Measurements from ENCODE around the gene BIRC2. TPM values are rescaled to one million over a fixed set of nuclear protein-coding genes. Genes with fewer than 3 reads are reported as not detected.

The BIRC2 gene
- total and polyA plus RNA-seq, 2 donors from 2014 or later = 34.0 to 42.4 TPM

DNA sequence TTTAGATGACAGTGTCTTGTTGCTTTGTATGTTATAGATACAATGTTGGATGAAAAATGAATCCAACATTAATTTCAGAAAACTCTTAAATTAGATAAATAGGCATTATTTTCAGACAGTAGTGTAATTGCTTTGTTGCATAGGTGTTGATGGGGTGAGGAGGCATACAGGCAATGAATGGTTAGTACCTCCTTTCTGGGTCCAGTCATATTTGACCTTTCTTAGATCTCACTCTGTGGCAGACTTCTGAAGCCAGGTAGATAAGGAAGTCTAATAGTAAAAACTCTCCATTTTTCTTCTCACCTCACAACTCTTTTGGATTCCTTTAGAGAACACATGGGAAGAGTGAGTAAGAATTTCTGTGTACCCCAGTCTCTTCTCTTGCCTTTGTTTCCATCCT lies 31.8 kb downstream of the BIRC2 start:
- peaks cover 4 to 58% (median 23%) of the 10 kb centered on the region in 3 donors for H3K36me3 ChIP-seq (ENCODE audit: control insufficient read depth in 2 of 3, insufficient read depth in 3 of 3, low read length in 3 of 3)
- no peak for FAIRE-seq
- intact Hi-C loops (cut with DNase I) = no loop called here

DNA sequence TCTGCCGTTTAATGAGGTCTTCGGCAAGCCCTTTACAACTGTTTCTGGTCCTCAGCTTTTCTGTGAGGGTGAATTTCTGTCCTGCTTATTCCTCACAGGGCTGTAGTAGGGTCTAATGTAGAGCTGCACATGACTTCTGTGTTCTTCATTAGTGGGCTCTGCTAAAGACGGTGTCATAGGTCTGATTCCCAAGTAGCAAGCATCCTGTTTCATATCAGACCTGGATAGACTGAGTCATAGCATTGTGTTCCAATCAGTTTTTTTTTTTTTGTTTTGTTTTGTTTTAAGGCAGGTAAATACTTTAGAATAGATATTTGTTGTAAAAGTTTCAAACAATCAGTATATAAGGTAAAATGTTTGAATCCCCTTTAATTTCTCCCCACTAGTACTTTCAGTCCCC lies 35.4 kb downstream of the BIRC2 start:
- H3K9me3 ChIP-seq (ENCODE audit: control insufficient read depth in 2 of 3, insufficient read depth in 1 of 3, low read length in 3 of 3) = no peaks in the 10 kb centered on the region
- H3K4me3 ChIP-seq (ENCODE audit: low read length in 3 of 3) = no peak overlapping the region
- H3K36me3 ChIP-seq (ENCODE audit: control insufficient read depth in 2 of 3, insufficient read depth in 3 of 3, low read length in 3 of 3) = peaks cover 2 to 46% (median 26%) of the 10 kb centered on the region in 3 donors
- DNase-seq = no peak
- H3K4me1 ChIP-seq (ENCODE audit: control insufficient read depth in 2 of 3, insufficient read depth in 2 of 3, low read depth in 1 of 3, low read length in 3 of 3) = peaks cover 0 to 3% (median 3%) of the 10 kb centered on the region in 3 donors
- intact Hi-C loops (cut with DNase I) = no loop called here
- H3K9ac ChIP-seq (ENCODE audit: low read length in 3 of 3) = no peak overlapping the region
- no peak for FAIRE-seq
- TF ChIP-seq, protein P1, sequence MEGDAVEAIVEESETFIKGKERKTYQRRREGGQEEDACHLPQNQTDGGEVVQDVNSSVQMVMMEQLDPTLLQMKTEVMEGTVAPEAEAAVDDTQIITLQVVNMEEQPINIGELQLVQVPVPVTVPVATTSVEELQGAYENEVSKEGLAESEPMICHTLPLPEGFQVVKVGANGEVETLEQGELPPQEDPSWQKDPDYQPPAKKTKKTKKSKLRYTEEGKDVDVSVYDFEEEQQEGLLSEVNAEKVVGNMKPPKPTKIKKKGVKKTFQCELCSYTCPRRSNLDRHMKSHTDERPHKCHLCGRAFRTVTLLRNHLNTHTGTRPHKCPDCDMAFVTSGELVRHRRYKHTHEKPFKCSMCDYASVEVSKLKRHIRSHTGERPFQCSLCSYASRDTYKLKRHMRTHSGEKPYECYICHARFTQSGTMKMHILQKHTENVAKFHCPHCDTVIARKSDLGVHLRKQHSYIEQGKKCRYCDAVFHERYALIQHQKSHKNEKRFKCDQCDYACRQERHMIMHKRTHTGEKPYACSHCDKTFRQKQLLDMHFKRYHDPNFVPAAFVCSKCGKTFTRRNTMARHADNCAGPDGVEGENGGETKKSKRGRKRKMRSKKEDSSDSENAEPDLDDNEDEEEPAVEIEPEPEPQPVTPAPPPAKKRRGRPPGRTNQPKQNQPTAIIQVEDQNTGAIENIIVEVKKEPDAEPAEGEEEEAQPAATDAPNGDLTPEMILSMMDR (IDR thresholded peaks at IDR 0.05; ENCODE audit: borderline replicate concordance, extremely low read depth, insufficient read depth) = no peak
- H3K27ac ChIP-seq (ENCODE audit: low read depth in 2 of 2, low read length in 2 of 2) = no peak overlapping the region
- H3K27me3 ChIP-seq (ENCODE audit: control insufficient read depth, insufficient read depth, low read length) = no peaks in the 10 kb centered on the region

More for the DNA sequence above, 31.8 kb downstream of the BIRC2 start:
- TF ChIP-seq, protein P1 (IDR thresholded peaks at IDR 0.05; ENCODE audit: borderline replicate concordance, extremely low read depth, insufficient read depth) = no peak
- DNase-seq = no peak
- Histone ChIP-seq H3K9me3 (ENCODE audit: control insufficient read depth in 2 of 3, insufficient read depth in 1 of 3, low read length in 3 of 3) (no peaks in the 10 kb centered on the region), H3K27ac (ENCODE audit: low read depth in 2 of 2, low read length in 2 of 2) (no peak overlapping the region), H3K4me3 (ENCODE audit: low read length in 3 of 3) (no peak overlapping the region), H3K27me3 (ENCODE audit: control insufficient read depth, insufficient read depth, low read length) (no peaks in the 10 kb centered on the region), H3K4me1 (ENCODE audit: control insufficient read depth in 2 of 3, insufficient read depth in 2 of 3, low read depth in 1 of 3, low read length in 3 of 3) (no peaks in the 10 kb centered on the region), H3K9ac (ENCODE audit: low read length in 3 of 3) (no peak overlapping the region)

DNA sequence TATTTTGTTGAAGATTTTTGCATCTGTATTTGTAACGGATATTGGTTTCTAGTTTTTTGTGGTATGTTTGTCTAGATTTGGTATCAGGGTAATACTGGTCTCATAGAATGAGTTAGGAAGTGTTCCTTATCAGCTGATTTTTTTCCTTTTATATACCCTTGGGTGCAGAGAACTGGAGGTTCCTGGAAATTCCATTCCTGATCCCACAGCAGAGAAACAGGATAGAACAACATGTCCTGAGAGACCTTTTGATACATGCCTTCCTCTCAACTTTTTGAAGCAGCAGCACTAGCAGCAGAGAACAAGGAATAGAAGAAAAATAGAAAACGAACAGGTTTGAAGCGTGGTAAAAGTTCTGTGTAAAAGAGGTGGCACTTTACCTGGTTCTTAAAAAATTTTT lies 36.8 kb downstream of the BIRC2 start:
- H3K9me3 ChIP-seq (ENCODE audit: control insufficient read depth in 2 of 3, insufficient read depth in 1 of 3, low read length in 3 of 3) = no peaks in the 10 kb centered on the region
- H3K9ac ChIP-seq (ENCODE audit: low read length in 3 of 3) = no peak overlapping the region
- H3K36me3 ChIP-seq (ENCODE audit: control insufficient read depth in 2 of 3, insufficient read depth in 3 of 3, low read length in 3 of 3) = peaks cover 2 to 32% (median 24%) of the 10 kb centered on the region in 3 donors
- no peak for DNase-seq
- no peak for FAIRE-seq
- TF ChIP-seq, protein P1 (IDR thresholded peaks at IDR 0.05; ENCODE audit: borderline replicate concordance, extremely low read depth, insufficient read depth) = no peak
- no peak overlapping the region for H3K27ac ChIP-seq (ENCODE audit: low read depth in 2 of 2, low read length in 2 of 2)
- intact Hi-C loops (cut with DNase I) = no loop called here
- no peaks in the 10 kb centered on the region for H3K27me3 ChIP-seq (ENCODE audit: control insufficient read depth, insufficient read depth, low read length)
- peaks cover 0 to 3% (median 3%) of the 10 kb centered on the region in 3 donors for H3K4me1 ChIP-seq (ENCODE audit: control insufficient read depth in 2 of 3, insufficient read depth in 2 of 3, low read depth in 1 of 3, low read length in 3 of 3)
- no peak overlapping the region for H3K4me3 ChIP-seq (ENCODE audit: low read length in 3 of 3)

Measured in kidney (tissue), 14 donors.